Thyroid gland (tissue), 4 donors: ENCODE results near the gene FERMT1. TPM values are rescaled to one million over a fixed set of nuclear protein-coding genes. Genes with fewer than 3 reads are reported as not detected.

Experiments used
- DNase-seq, 2 donors: peaks; one replicate each; pipeline ENCODE4 v3.0.0-alpha.2; 2019
- H3K27ac ChIP-seq, 3 donors: fragments of 200-600 bp; sonication (generic); 1 replicate in 2 of 3; 2 replicates in 1 of 3; pipeline ENCODE4 v1.5.1; 2016 to 2019; ENCODE audit warnings: mild to moderate bottlenecking in 1 of 3, moderate library complexity in 1 of 3
- H3K27me3 ChIP-seq: fragments of 200-600 bp; sonication (generic); one replicate; pipeline ENCODE4 v1.5.1; 2019
- H3K36me3 ChIP-seq, 2 donors: fragments of 200-600 bp; sonication (generic); one replicate each; pipeline ENCODE4 v1.5.1; 2016 to 2019
- H3K4me1 ChIP-seq, 2 donors: fragments of 200-600 bp; sonication (generic); one replicate each; pipeline ENCODE4 v1.5.1; 2017 to 2019
- H3K4me3 ChIP-seq, 3 donors: fragments of 200-600 bp; sonication (generic); replicated peaks in 1 of 3; 1 replicate in 2 of 3; 2 replicates in 1 of 3; pipeline ENCODE4 v1.5.1; 2016; ENCODE audit warnings: mild to moderate bottlenecking in 1 of 3
- H3K9me3 ChIP-seq: fragments of 200-600 bp; sonication (generic); one replicate; pipeline ENCODE4 v1.5.1; 2017
- CTCF ChIP-seq, 6 experiments: fragments of 200-600 bp in 3 of 6; fragments of 450-650 bp in 3 of 6; sonication (generic) in 3 of 6; IDR thresholded peaks; one replicate each; pipeline ENCODE4 v1.5.1; 2016 to 2019; ENCODE audit warnings: antibody characterized with exemption in 6 of 6, mild to moderate bottlenecking in 2 of 6, inconsistent platforms in 1 of 6, moderate library complexity in 1 of 6
- POLR2A ChIP-seq, 2 donors: fragments of 450-650 bp; IDR thresholded peaks; one replicate each; pipeline ENCODE4 v1.6.1; 2017; ENCODE audit warnings: antibody characterized with exemption in 2 of 2, mild to moderate bottlenecking in 2 of 2, moderate library complexity in 1 of 2
- WGBS, 2 donors: methylation state at CpG; one replicate each; pipeline ENCODE4 v1.1.5; 2017; 5-methylcytosine and 5-hydroxymethylcytosine counted together
- intact Hi-C: fragments of 100-400 bp; cut with DNase I; formaldehyde crosslinking; loops from one replicate; pipeline ENCODE4 v1.15.1; 2023
- total RNA-seq, 4 donors: library from RNA; depleted of rRNA; stranded (reverse); fragments of >200 nt; gene quantifications; one replicate each; pipeline ENCODE4 v1.2.3, GENCODE V29; 2016

The FERMT1 gene
- total RNA-seq, 4 donors from 2014 or later, result 6.6 to 11.6 (median 7.5) TPM

GRCh38 chr20:6130045-6130444 lies 7.2 kb upstream of the FERMT1 start:
- intact Hi-C loops, result no loop called here

GRCh38 chr20:6127825-6128224 lies 5.0 kb upstream of the FERMT1 start:
- no peak for TF ChIP-seq POLR2A (IDR thresholded peaks at IDR 0.05)
- no peak for TF ChIP-seq CTCF (IDR thresholded peaks at IDR 0.05)
- no peak overlapping the region for H3K27ac ChIP-seq
- H3K36me3 ChIP-seq, result no peaks in the 10 kb centered on the region
- 79 to 81% methylated on average over 4 of the region's 4 CpGs for WGBS, 2 donors
- intact Hi-C loops, result no loop called here
- DNase-seq, result no peak
- no peaks in the 10 kb centered on the region for H3K9me3 ChIP-seq
- H3K4me3 ChIP-seq, result no peak overlapping the region
- H3K4me1 ChIP-seq, result peaks cover 15 to 25% of the 10 kb centered on the region in 2 donors
- no peaks in the 10 kb centered on the region for H3K27me3 ChIP-seq

More at GRCh38 chr20:6130045-6130444, 7.2 kb upstream of the FERMT1 start:
- Histone ChIP-seq H3K36me3 (no peaks in the 10 kb centered on the region), H3K9me3 (no peaks in the 10 kb centered on the region), H3K27me3 (no peaks in the 10 kb centered on the region), H3K4me1 (peaks cover 16 to 29% of the 10 kb centered on the region in 2 donors), H3K27ac (no peak overlapping the region), H3K4me3 (no peak overlapping the region)
- no peak for DNase-seq
- TF ChIP-seq CTCF (IDR thresholded peaks at IDR 0.05) (no peak), POLR2A (IDR thresholded peaks at IDR 0.05) (no peak)
- 88 to 96% methylated on average over 5 of the region's 5 CpGs for WGBS, 2 donors

- Histone ChIP-seq H3K27me3 (no peaks in the 10 kb centered on the region), H3K4me1 (peaks cover 10 to 25% of the 10 kb centered on the region in 2 donors), H3K4me3 (no peak overlapping the region), H3K9me3 (no peaks in the 10 kb centered on the region), H3K36me3 (no peaks in the 10 kb centered on the region), H3K27ac (no peak overlapping the region)
- WGBS, 2 donors, result 87 to 92% methylated on average over 2 of the region's 2 CpGs
- intact Hi-C loops, result no loop called here
- no peak for DNase-seq
- TF ChIP-seq POLR2A (IDR thresholded peaks at IDR 0.05), result no peak
- no peak for TF ChIP-seq CTCF (IDR thresholded peaks at IDR 0.05)
Observed at GRCh38 chr20:6126846-6127245, 4.0 kb upstream of the FERMT1 start.

GRCh38 chr20:6123649-6124014 lies 802 bp upstream of the FERMT1 start:
- Histone ChIP-seq H3K9me3 (no peaks in the 10 kb centered on the region), H3K27me3 (no peaks in the 10 kb centered on the region), H3K4me1 (peaks cover 17 to 19% of the 10 kb centered on the region in 2 donors), H3K36me3 (no peaks in the 10 kb centered on the region), H3K4me3 (no peak overlapping the region), H3K27ac (peak overlapping the region in 2 of 3 donors; percentile 63 to 88)
- 94% methylated on average over 4 of the region's 4 CpGs for WGBS, 2 donors
- TF ChIP-seq POLR2A (IDR thresholded peaks at IDR 0.05) (no peak), CTCF (IDR thresholded peaks at IDR 0.05) (no peak)
- DNase-seq, result no peak
- intact Hi-C loops, result no loop called here

GRCh38 chr20:6122111-6122872 lies 538 bp downstream of the FERMT1 start:
- no peaks in the 10 kb centered on the region for H3K36me3 ChIP-seq
- H3K9me3 ChIP-seq, result no peaks in the 10 kb centered on the region
- H3K27me3 ChIP-seq, result no peaks in the 10 kb centered on the region
- TF ChIP-seq POLR2A (IDR thresholded peaks at IDR 0.05), result peak in 1 of 2 donors; percentile 46
- no peak for TF ChIP-seq CTCF (IDR thresholded peaks at IDR 0.05)
- H3K4me1 ChIP-seq, result peaks cover 14 to 17% of the 10 kb centered on the region in 2 donors
- intact Hi-C loops, result no loop called here
- DNase-seq, result peak; percentile 20 to 42
- H3K4me3 ChIP-seq, result peak overlapping the region; percentile 12 to 48 (median 40)
- H3K27ac ChIP-seq, result peak overlapping the region; percentile 63 to 88 (median 72)
- 1 to 4% methylated on average over 22 to 24 of the region's 27 CpGs for WGBS, 2 donors
